ENCODE measurements around the gene FBXL16.

- TF ChIP-seq CTCF (IDR thresholded peaks at IDR 0.05; ENCODE audit: low read depth, low read length) (peak; percentile 73), EZH2phosphoT487 (IDR thresholded peaks at IDR 0.05; ENCODE audit: low read depth) (no peak)
These were observed 57.4 kb downstream of the FBXL16 start for GRCh38 chr16:648071-648780.
